T-cell (primary cell): ENCODE measurements around the gene MCTP1. TPM values are rescaled to one million over a fixed set of nuclear protein-coding genes. Genes with fewer than 3 reads are reported as not detected.

ENCODE experiments used
- ATAC-seq, 4 experiments: fragments of 200-7000 bp in 3 of 4; fragments of 150-1000 bp in 1 of 4; cut with Tn5 transposase; replicated peaks in 1 of 4; 1 replicate in 3 of 4; 2 replicates in 1 of 4; pipeline ENCODE4 v1.10.0; 2021; ENCODE audit warnings: moderate library complexity in 3 of 4, mild to moderate bottlenecking in 2 of 4, moderate number of reproducible peaks in 1 of 4
- CTCF ChIA-PET, 2 donors: fragments of 300-600 bp; sonication (Branson Sonifier 250); formaldehyde crosslinking; loops; one replicate each; lab custom pipeline; 2022; ENCODE audit warnings: antibody characterized with exemption in 2 of 2; lab: Charles Lee
- POLR2A ChIA-PET, 2 donors: fragments of 300-600 bp; sonication (Branson Sonifier 250); formaldehyde crosslinking; loops; one replicate each; lab custom pipeline; 2022; ENCODE audit warnings: antibody characterized with exemption in 2 of 2; lab: Charles Lee
- DNase-seq, 35 experiments: peaks; one replicate each; pipeline versions ENCODE4 v3.0.0 to v3.0.0-alpha.2; 2013 to 2023
- H3K27ac ChIP-seq: one replicate; pipeline ENCODE4 v1.5.1; 2013; ENCODE audit warnings: low read length
- H3K27me3 ChIP-seq, 2 experiments: replicated peaks in 1 of 2; 1 replicate in 1 of 2; 2 replicates in 1 of 2; pipeline versions ENCODE4 v1.6.1 to v1.7.0; 2013; ENCODE audit warnings: low read length in 1 of 2, mixed read lengths in 1 of 2; ENCODE audit not compliant: control insufficient read depth in 2 of 2, insufficient read depth in 2 of 2; ENCODE audit errors: extremely low read depth in 1 of 2
- H3K36me3 ChIP-seq, 2 donors: 1 replicate in 1 of 2; 2 replicates in 1 of 2; pipeline versions ENCODE4 v1.6.1 to v1.7.0; 2013; ENCODE audit warnings: low read length in 1 of 2; ENCODE audit not compliant: control insufficient read depth in 2 of 2, insufficient read depth in 1 of 2; ENCODE audit errors: extremely low read depth in 1 of 2
- H3K4me1 ChIP-seq, 2 experiments: 1 replicate in 1 of 2; 2 replicates in 1 of 2; pipeline versions ENCODE4 v1.6.1 to v1.7.0; 2013; ENCODE audit warnings: low read length in 2 of 2, mixed read lengths in 1 of 2; ENCODE audit not compliant: insufficient read depth in 2 of 2, control insufficient read depth in 1 of 2; ENCODE audit errors: extremely low read depth in 1 of 2
- H3K4me3 ChIP-seq, 2 donors: 1 replicate in 1 of 2; 2 replicates in 1 of 2; pipeline versions ENCODE4 v1.5.1 to v1.7.0; 2013; ENCODE audit warnings: mild to moderate bottlenecking in 2 of 2, low read length in 1 of 2, moderate library complexity in 1 of 2; ENCODE audit not compliant: control insufficient read depth in 1 of 2; ENCODE audit errors: extremely low read depth in 1 of 2
- H3K9me3 ChIP-seq: 2 replicates; pipeline ENCODE4 v1.7.0; 2013
- H3K27ac Mint-ChIP-seq, 2 donors: one replicate each; pipeline ENCODE4 v1.8.0; 2020 to 2021; ENCODE audit warnings: mild to moderate bottlenecking in 2 of 2, mixed read lengths in 2 of 2
- H3K27me3 Mint-ChIP-seq, 2 donors: one replicate each; pipeline ENCODE4 v1.8.0; 2021 to 2022; ENCODE audit warnings: mixed read lengths in 2 of 2
- H3K36me3 Mint-ChIP-seq: one replicate; pipeline ENCODE4 v1.8.0; 2021; ENCODE audit warnings: mixed read lengths
- H3K4me1 Mint-ChIP-seq, 3 donors: one replicate each; pipeline ENCODE4 v1.8.0; 2020 to 2022; ENCODE audit warnings: mixed read lengths in 3 of 3, mild to moderate bottlenecking in 1 of 3
- H3K4me3 Mint-ChIP-seq, 3 donors: one replicate each; pipeline ENCODE4 v1.8.0; 2020 to 2022; ENCODE audit warnings: mild to moderate bottlenecking in 3 of 3, mixed read lengths in 3 of 3, moderate library complexity in 3 of 3
- H3K9me3 Mint-ChIP-seq, 3 donors: one replicate each; pipeline ENCODE4 v1.8.0; 2020 to 2022; ENCODE audit warnings: mixed read lengths in 3 of 3
- WGBS: methylation state at CpG from one replicate; pipeline ENCODE4 v1.1.5; 2013; ENCODE audit warnings: missing lambda C conversion rate; ENCODE audit not compliant: insufficient coverage; 5-methylcytosine and 5-hydroxymethylcytosine counted together
- total RNA-seq, 35 experiments: library from RNA in 6 of 35; stranded (reverse) in 6 of 35; fragments of 120-200 nt in 1 of 35; gene quantifications; one replicate each; pipeline versions ENCODE4 v1.2.1 to v1.2.4 and lab custom pipeline; 2013 to 2026

Gene MCTP1
- total RNA-seq, 5 donors from 2014 or later (not counting 1 experiment from before 2014, with no cell fraction given): 0.21 to 2.9 (median 1.7) TPM; not detected in 1

GRCh38 chr5:94675965-94676618 is 608.8 kb downstream of the MCTP1 start:
- Histone ChIP-seq H3K4me3 (no peak overlapping the region), H3K4me1 (no peaks in the 10 kb centered on the region), H3K9me3 (no peaks in the 10 kb centered on the region), H3K27ac (no peak overlapping the region), H3K27me3 (no peaks in the 10 kb centered on the region), H3K36me3 (peaks cover 0 to 15% of the 10 kb centered on the region in 2 donors)
- ChIA-PET POLR2A (interaction anchor here in 1 of 2 donors (0.6 kb wide), 1 partner anchor 27 kb away, joined by 6 read pairs; no protein-coding TSS in a partner anchor), CTCF (no interaction called here)
- H3K27ac Mint-ChIP-seq: no peak overlapping the region
- H3K4me3 Mint-ChIP-seq: no peak overlapping the region
- 94% methylated on average over 4 of the region's 4 CpGs for WGBS
- no peaks in the 10 kb centered on the region for H3K9me3 Mint-ChIP-seq
- peaks cover 0 to 2% (median 0%) of the 10 kb centered on the region in 3 donors for H3K4me1 Mint-ChIP-seq
- no peaks in the 10 kb centered on the region for H3K27me3 Mint-ChIP-seq
- ATAC-seq (no peak), DNase-seq (no peak)
- peaks cover 40% of the 10 kb centered on the region for H3K36me3 Mint-ChIP-seq

DNA sequence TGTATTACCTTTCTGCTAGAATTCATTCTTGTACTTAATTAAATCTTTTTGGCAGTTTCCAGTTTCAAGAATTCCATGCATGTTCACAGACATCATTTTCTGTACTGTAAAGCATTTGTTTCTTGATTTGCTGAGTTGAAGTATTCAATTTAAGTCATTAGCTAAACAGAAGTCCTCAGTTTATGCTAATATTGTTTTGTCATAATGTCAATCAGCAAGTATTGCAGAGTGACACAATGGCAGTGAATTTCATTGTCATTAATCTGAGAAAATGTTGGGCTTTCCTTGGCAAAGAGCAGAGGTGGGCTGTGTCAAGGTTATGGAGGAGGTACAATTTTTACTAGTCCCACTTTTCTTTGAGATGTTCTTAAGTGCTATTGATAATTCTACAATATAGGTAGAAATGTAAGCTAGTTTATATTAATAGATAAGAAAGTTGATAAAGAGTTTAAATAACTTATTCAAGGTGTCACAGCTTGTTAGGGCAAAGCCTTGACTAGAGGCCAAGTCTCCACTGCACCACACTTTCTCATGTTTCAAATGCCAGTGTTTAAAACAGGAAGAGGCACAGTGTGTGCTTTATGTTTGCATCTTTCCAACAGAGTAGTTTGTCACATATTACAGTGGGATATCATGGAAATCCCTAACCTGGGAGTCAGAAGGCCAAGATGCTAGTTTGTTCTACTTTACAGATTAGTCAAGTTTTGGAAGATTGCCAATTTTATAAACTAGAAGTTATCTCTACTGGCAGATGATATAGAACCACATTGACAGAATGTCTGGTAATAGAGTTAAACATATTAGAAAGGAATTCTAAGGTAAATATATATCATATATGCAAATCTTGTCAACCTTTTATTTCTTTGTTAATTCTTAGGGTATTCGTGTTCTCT is 610.2 kb downstream of the MCTP1 start:
- ATAC-seq: no peak
- Mint-ChIP-seq H3K36me3 (peaks cover 34% of the 10 kb centered on the region), H3K27ac (no peak overlapping the region), H3K9me3 (no peaks in the 10 kb centered on the region), H3K27me3 (no peaks in the 10 kb centered on the region), H3K4me3 (no peak overlapping the region), H3K4me1 (peaks cover 0 to 2% (median 0%) of the 10 kb centered on the region in 3 donors)
- Histone ChIP-seq H3K9me3 (no peaks in the 10 kb centered on the region), H3K27me3 (no peaks in the 10 kb centered on the region), H3K36me3 (peaks cover 0 to 13% of the 10 kb centered on the region in 2 donors), H3K4me3 (no peak overlapping the region), H3K4me1 (no peaks in the 10 kb centered on the region), H3K27ac (no peak overlapping the region)
- ChIA-PET POLR2A (no interaction called here), CTCF (no interaction called here)
- WGBS: no CpG with 5 or more reads among the region's 1 CpG
- DNase-seq: no peak

GRCh38 chr5:94672746-94673145 is 612.1 kb downstream of the MCTP1 start:
- WGBS: no CpG with 5 or more reads among the region's 1 CpG
- Histone ChIP-seq H3K4me3 (no peak overlapping the region), H3K27ac (no peak overlapping the region), H3K9me3 (no peaks in the 10 kb centered on the region), H3K36me3 (peaks cover 0 to 10% of the 10 kb centered on the region in 2 donors), H3K27me3 (no peaks in the 10 kb centered on the region), H3K4me1 (no peaks in the 10 kb centered on the region)
- Mint-ChIP-seq H3K9me3 (no peaks in the 10 kb centered on the region), H3K36me3 (peaks cover 40% of the 10 kb centered on the region), H3K4me1 (peaks cover 0 to 2% (median 0%) of the 10 kb centered on the region in 3 donors), H3K27ac (no peak overlapping the region), H3K4me3 (no peak overlapping the region), H3K27me3 (no peaks in the 10 kb centered on the region)
- no peak for ATAC-seq
- ChIA-PET POLR2A (no interaction called here), CTCF (interaction anchor here (0.6 to 0.7 kb wide), 2 partner anchors 122 to 150 kb away, joined by 3 to 4 read pairs; no protein-coding TSS in a partner anchor)
- DNase-seq: no peak

DNA sequence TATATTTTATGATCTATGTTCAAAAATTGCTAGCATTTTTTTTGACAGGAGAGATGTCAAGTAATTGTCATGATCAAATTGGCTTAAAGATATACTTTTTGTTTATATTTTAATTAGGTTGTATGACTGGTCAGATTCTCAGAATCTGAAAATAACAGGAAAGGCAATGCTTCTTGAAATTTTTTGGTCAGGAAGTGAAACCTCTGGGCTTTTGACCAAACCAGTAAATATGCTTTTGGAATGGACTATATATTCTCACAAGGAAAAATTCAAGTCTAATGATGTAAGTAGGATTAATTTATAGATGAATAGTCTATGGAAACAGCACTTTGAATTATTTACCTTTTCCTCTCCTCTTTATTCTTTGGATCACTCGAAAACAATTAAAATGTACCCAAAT is 614.2 kb downstream of the MCTP1 start:
- Mint-ChIP-seq H3K4me1 (peaks cover 0 to 2% (median 0%) of the 10 kb centered on the region in 3 donors), H3K9me3 (no peaks in the 10 kb centered on the region), H3K4me3 (no peak overlapping the region), H3K36me3 (peaks cover 46% of the 10 kb centered on the region), H3K27me3 (no peaks in the 10 kb centered on the region), H3K27ac (no peak overlapping the region)
- Histone ChIP-seq H3K9me3 (no peaks in the 10 kb centered on the region), H3K27ac (no peak overlapping the region), H3K36me3 (peaks cover 0 to 2% of the 10 kb centered on the region in 2 donors), H3K27me3 (no peaks in the 10 kb centered on the region), H3K4me3 (no peak overlapping the region), H3K4me1 (no peaks in the 10 kb centered on the region)
- ChIA-PET CTCF (no interaction called here), POLR2A (no interaction called here)
- ATAC-seq: no peak
- DNase-seq: no peak
- no CpG with 5 or more reads among the region's 1 CpG for WGBS

DNA sequence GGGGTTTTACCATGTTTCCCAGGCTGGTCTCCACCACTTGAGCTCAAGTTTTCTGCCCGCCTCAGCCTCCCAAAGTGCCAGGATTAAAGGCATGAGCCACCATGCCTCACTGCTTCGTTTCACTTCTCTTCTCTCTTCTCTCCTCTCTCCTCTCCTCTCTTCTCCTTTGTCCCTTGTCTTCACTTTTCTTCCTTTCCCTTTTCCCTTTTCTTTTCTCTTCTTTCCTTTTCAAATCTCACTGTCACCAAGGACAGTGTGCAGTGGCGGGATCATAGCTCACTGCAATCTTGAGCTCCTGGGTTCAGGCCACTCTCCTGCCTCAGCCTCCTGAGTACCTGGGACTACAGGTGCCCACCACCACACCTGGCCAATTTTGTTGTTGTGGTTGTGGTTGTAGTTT is 617.0 kb downstream of the MCTP1 start:
- H3K27me3 Mint-ChIP-seq: no peaks in the 10 kb centered on the region
- DNase-seq (no peak), ATAC-seq (no peak)
- CTCF ChIA-PET: no interaction called here
- no peak overlapping the region for H3K4me3 Mint-ChIP-seq
- WGBS: 80% methylated on average over 3 of the region's 3 CpGs
- Histone ChIP-seq H3K4me3 (no peak overlapping the region), H3K4me1 (no peaks in the 10 kb centered on the region), H3K9me3 (no peaks in the 10 kb centered on the region), H3K27me3 (no peaks in the 10 kb centered on the region), H3K27ac (no peak overlapping the region), H3K36me3 (peaks cover 0 to 20% of the 10 kb centered on the region in 2 donors)
- H3K27ac Mint-ChIP-seq: no peak overlapping the region
- no peaks in the 10 kb centered on the region for H3K9me3 Mint-ChIP-seq
- POLR2A ChIA-PET: no interaction called here
- no peaks in the 10 kb centered on the region for H3K4me1 Mint-ChIP-seq
- peaks cover 46% of the 10 kb centered on the region for H3K36me3 Mint-ChIP-seq

- Histone ChIP-seq H3K9me3 (no peaks in the 10 kb centered on the region), H3K4me3 (no peak overlapping the region), H3K27ac (no peak overlapping the region), H3K27me3 (no peaks in the 10 kb centered on the region), H3K4me1 (no peaks in the 10 kb centered on the region), H3K36me3 (peaks cover 3 to 27% of the 10 kb centered on the region in 2 donors)
- peaks cover 10 to 30% (median 22%) of the 10 kb centered on the region in 3 donors for H3K9me3 Mint-ChIP-seq
- H3K36me3 Mint-ChIP-seq: peaks cover 62% of the 10 kb centered on the region
- ChIA-PET CTCF (interaction anchor here in 1 of 2 donors (0.7 kb wide), 1 partner anchor 843 kb away, joined by 3 read pairs; no protein-coding TSS in a partner anchor), POLR2A (interaction anchor here in 1 of 2 donors (0.6 kb wide), 1 partner anchor 883 kb away, joined by 4 read pairs; no protein-coding TSS in a partner anchor)
- WGBS: 100% methylated on average over 3 of the region's 3 CpGs
- H3K4me1 Mint-ChIP-seq: peaks cover 0 to 2% (median 0%) of the 10 kb centered on the region in 3 donors
- H3K4me3 Mint-ChIP-seq: no peak overlapping the region
- DNase-seq (no peak), ATAC-seq (no peak)
- H3K27me3 Mint-ChIP-seq: no peaks in the 10 kb centered on the region
- no peak overlapping the region for H3K27ac Mint-ChIP-seq
Observed at GRCh38 chr5:94661086-94661485, 623.8 kb downstream of the MCTP1 start.
